Aortic smooth muscle cell (primary cell): ENCODE data around the gene RAB40B. TPM values are rescaled to one million over a fixed set of nuclear protein-coding genes. Genes with fewer than 3 reads are reported as not detected.

Experiments used
- total RNA-seq: library from RNA; depleted of rRNA; stranded (reverse); fragments of >200 nt; gene quantifications from 2 replicates; pipeline ENCODE4 v1.2.3, GENCODE V29; 2014

RAB40B gene
- 7.2 and 8.5 TPM in 2 replicates for total RNA-seq

GRCh38 chr17:82698065-82698973 is at the start of gene RAB40B:
TSS of gene RAB40B (minus strand) at chr17:82698698. CDS start at chr17:82698596, 102 bp downstream.

GRCh38 chr17:82734987-82735866 is 36.7 kb upstream of the RAB40B start, which contains the start of gene FN3K:
TSS of gene FN3K (plus strand) at chr17:82735615. CDS start at chr17:82735637, 22 bp downstream.

GRCh38 chr17:82716203-82717010 is 17.9 kb upstream of the RAB40B start, which contains the start of gene FN3KRP:
TSS of gene FN3KRP (plus strand) at chr17:82716706. CDS start at chr17:82716756, 50 bp downstream.

GRCh38 chr17:82648165-82648668 is 50.3 kb downstream of the RAB40B start, which contains the start of gene WDR45B:
TSS of gene WDR45B (minus strand) at chr17:82648444. CDS start at chr17:82648340, 104 bp downstream.

Other genes starting within 250 kb of the RAB40B start
- gene CYBC1, start 247.9 kb downstream of the RAB40B start, total RNA-seq, result 45.2 and 45.5 TPM in 2 replicates
- gene NARF, start 240.0 kb downstream of the RAB40B start, total RNA-seq, result 23.3 and 28.2 TPM in 2 replicates
- 25.2 and 25.6 TPM in 2 replicates for gene FOXK2, start 179.0 kb downstream of the RAB40B start, total RNA-seq
- 36.7 and 41.5 TPM in 2 replicates for gene WDR45B, start 50.3 kb downstream of the RAB40B start, total RNA-seq
- gene FN3KRP, start 18.0 kb upstream of the RAB40B start, total RNA-seq, result 17.0 and 27.2 TPM in 2 replicates
- gene FN3K, start 36.9 kb upstream of the RAB40B start, total RNA-seq, result 8.2 and 11.5 TPM in 2 replicates
- gene TBCD, start 53.4 kb upstream of the RAB40B start, total RNA-seq, result 34.1 and 34.6 TPM in 2 replicates
- gene ZNF750, start 141.3 kb upstream of the RAB40B start, total RNA-seq, result not detected in 2 replicates